Measurements from ENCODE around the gene KBTBD12.
A peak's percentile ranks its signal among the peaks of the same experiment; 100 is the strongest.

KBTBD12 gene

DNA sequence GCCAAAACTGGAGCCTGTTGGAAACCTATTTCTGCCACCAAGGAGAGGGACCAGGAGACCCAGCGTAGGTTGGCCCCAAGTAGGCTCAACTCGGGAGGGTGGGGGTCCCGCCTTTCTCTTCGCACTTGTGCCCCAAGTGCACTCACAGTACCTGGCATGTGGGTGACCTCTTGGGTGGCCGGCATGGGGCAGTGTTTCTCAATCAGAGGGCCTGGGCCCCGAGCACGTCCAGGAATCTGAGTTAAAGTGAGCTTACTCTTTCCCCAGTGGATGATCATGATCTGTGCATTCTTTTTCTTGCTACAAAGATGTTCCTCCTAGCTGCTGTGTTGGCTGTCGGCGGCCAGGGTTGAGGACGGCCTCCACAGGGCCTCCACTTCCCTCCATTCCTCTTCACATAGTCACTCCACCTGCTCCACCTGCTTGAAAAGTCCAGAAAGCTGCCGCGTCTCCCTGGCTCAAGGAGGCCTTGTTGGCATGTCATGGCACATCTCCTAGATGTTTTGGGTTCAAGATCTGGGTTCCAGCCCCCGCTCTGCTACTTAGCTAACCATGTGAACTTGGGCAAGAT lies 70.7 kb downstream of the KBTBD12 start:
- peaks cover 4% of the 10 kb centered on the region for H3K4me1 ChIP-seq (ENCODE audit: insufficient read depth, insufficient read length)
- H3K36me3 ChIP-seq (ENCODE audit: insufficient read depth, insufficient read length, low read length): no peaks in the 10 kb centered on the region
- H3K4me3 ChIP-seq (ENCODE audit: insufficient read length, low read depth): no peak overlapping the region
- TF ChIP-seq YY1 (IDR thresholded peaks at IDR 0.05; ENCODE audit: insufficient read depth, insufficient read length): no peak
- no peak for TF ChIP-seq ZNF274 (IDR thresholded peaks at IDR 0.05; ENCODE audit: low read depth, low read length)
- H3K9ac ChIP-seq (ENCODE audit: insufficient read length, low read depth): no peak overlapping the region
- DNase-seq (ENCODE audit: low read depth, low spot score): no peak
- peaks cover 13% of the 10 kb centered on the region for H3K27me3 ChIP-seq (ENCODE audit: insufficient read depth, insufficient read length)
- peaks cover 4% of the 10 kb centered on the region; the same call in 1 of the 2 replicates for H3K9me3 ChIP-seq (ENCODE audit: insufficient read depth, low read length)

DNA sequence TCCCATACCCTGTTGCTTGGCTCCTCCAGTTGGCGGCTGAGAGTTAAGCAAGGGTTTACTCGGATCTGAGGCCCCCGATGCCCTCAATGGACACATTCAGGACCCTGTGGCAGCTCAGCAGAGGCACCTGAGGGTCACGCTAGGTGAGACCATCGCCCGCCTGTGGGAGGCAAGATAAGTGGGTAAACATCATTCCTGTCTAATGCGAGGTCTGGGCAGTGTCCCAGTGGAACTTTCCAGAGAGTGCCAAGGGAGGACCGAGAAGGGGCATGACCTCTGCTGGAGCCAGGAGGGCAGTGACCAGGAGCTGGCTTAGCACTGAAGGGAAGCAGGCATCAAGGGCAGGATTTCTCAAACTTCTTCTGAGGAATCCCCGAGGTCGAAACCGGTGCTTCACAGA lies 71.8 kb downstream of the KBTBD12 start:
- DNase-seq (ENCODE audit: low read depth, low spot score): no peak
- Histone ChIP-seq H3K4me1 (ENCODE audit: insufficient read depth, insufficient read length) (peaks cover 9% of the 10 kb centered on the region), H3K4me3 (ENCODE audit: insufficient read length, low read depth) (no peak overlapping the region), H3K9me3 (ENCODE audit: insufficient read depth, low read length) (no peaks in the 10 kb centered on the region), H3K9ac (ENCODE audit: insufficient read length, low read depth) (no peak overlapping the region), H3K36me3 (ENCODE audit: insufficient read depth, insufficient read length, low read length) (no peaks in the 10 kb centered on the region), H3K27me3 (ENCODE audit: insufficient read depth, insufficient read length) (peaks cover 19% of the 10 kb centered on the region)
- no peak for TF ChIP-seq YY1 (IDR thresholded peaks at IDR 0.05; ENCODE audit: insufficient read depth, insufficient read length)
- no peak for TF ChIP-seq SUZ12 (IDR thresholded peaks at IDR 0.05; ENCODE audit: extremely low read depth, insufficient read depth, insufficient read length)
- no peak for TF ChIP-seq ZNF274 (IDR thresholded peaks at IDR 0.05; ENCODE audit: low read depth, low read length)

DNA sequence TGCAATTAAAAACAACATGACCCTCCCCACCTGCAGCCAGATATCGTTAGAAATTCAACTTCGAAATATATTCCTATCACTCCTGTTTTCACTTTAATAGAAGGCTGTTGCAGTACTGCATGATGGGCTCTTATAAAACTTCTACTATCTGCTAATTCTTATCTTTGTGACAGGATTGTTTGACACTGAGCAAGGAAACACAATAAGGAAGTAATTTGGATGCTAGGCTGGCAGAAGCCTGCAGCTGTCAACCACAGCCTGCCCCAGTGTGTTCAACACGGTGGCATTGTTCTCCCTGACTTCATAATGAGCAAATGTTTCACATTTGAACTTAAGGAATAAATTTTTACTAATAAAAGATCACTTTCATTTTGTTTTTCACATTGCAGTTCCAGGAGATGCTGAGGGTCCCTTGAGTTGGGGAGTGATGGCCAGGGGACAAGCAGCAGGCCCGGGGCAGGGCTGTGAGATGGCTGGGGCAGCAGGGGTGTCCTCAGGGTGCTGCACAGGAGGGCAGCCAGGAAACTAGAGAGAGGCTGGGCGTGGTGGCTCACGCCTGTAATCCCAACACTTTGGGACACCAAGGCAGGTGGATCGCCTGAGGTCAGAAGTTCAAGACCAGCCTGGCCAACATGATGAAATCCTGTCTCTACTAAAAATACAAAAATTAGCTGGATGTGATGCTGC lies 72.4 kb downstream of the KBTBD12 start:
- no peak for TF ChIP-seq YY1 (IDR thresholded peaks at IDR 0.05; ENCODE audit: insufficient read depth, insufficient read length)
- no peak for TF ChIP-seq SUZ12 (IDR thresholded peaks at IDR 0.05; ENCODE audit: extremely low read depth, insufficient read depth, insufficient read length)
- TF ChIP-seq ZNF274 (IDR thresholded peaks at IDR 0.05; ENCODE audit: low read depth, low read length): no peak
- Histone ChIP-seq H3K4me3 (ENCODE audit: insufficient read length, low read depth) (no peak overlapping the region), H3K27me3 (ENCODE audit: insufficient read depth, insufficient read length) (peaks cover 19% of the 10 kb centered on the region)

DNA sequence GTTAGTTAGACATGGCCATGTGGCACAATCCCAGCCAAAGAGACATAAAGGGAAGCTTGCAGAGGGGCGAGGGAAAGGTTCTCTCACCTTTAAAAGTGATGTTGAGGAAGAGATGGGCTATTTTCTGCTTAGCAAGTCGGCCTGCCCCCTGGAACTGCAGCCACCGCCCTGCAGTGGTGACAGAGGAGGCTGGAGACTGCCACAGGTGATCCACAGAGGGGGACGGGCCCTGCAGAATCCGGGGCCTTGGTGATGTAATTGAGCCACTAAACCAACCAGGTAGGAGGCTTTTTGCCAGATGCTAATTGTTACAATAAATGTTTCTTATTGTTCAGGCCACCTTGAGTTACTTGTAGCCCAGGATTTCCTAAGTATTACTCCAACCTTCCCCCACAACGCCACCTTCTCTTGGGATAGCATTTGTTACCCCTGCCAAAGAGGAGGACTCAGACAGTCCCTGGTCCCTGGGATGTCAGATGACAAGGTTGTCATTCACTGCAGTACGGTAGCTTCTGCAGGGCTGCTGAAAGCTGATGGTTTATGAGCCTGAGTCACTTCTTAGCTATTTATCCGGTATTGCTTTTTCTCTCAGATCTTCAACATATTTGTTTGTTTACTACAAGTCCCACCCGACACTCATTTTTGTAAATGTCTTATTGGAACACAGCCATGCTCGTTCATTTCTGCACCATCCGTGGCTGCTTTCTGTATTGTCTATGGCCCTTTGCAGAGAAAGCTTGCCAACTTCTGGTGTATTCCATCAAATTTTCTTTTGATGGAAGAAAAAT lies 73.9 kb downstream of the KBTBD12 start:
- no peaks in the 10 kb centered on the region for H3K9me3 ChIP-seq (ENCODE audit: insufficient read depth, low read length)
- peaks cover 5% of the 10 kb centered on the region for H3K4me1 ChIP-seq (ENCODE audit: insufficient read depth, insufficient read length)
- no peak for DNase-seq (ENCODE audit: low read depth, low spot score)
- H3K9ac ChIP-seq (ENCODE audit: insufficient read length, low read depth): no peak overlapping the region
- no peaks in the 10 kb centered on the region for H3K36me3 ChIP-seq (ENCODE audit: insufficient read depth, insufficient read length, low read length)
- H3K4me3 ChIP-seq (ENCODE audit: insufficient read length, low read depth): no peak overlapping the region
- no peak for TF ChIP-seq ZNF274 (IDR thresholded peaks at IDR 0.05; ENCODE audit: low read depth, low read length)
- no peak for TF ChIP-seq SUZ12 (IDR thresholded peaks at IDR 0.05; ENCODE audit: extremely low read depth, insufficient read depth, insufficient read length)
- TF ChIP-seq YY1 (IDR thresholded peaks at IDR 0.05; ENCODE audit: insufficient read depth, insufficient read length): no peak
- peaks cover 19% of the 10 kb centered on the region for H3K27me3 ChIP-seq (ENCODE audit: insufficient read depth, insufficient read length)

More for the DNA sequence above, 72.4 kb downstream of the KBTBD12 start:
- no peak for DNase-seq (ENCODE audit: low read depth, low spot score)
- peaks cover 9% of the 10 kb centered on the region for H3K4me1 ChIP-seq (ENCODE audit: insufficient read depth, insufficient read length)
- no peak overlapping the region for H3K9ac ChIP-seq (ENCODE audit: insufficient read length, low read depth)
- H3K9me3 ChIP-seq (ENCODE audit: insufficient read depth, low read length): no peaks in the 10 kb centered on the region
- H3K36me3 ChIP-seq (ENCODE audit: insufficient read depth, insufficient read length, low read length): no peaks in the 10 kb centered on the region

DNA sequence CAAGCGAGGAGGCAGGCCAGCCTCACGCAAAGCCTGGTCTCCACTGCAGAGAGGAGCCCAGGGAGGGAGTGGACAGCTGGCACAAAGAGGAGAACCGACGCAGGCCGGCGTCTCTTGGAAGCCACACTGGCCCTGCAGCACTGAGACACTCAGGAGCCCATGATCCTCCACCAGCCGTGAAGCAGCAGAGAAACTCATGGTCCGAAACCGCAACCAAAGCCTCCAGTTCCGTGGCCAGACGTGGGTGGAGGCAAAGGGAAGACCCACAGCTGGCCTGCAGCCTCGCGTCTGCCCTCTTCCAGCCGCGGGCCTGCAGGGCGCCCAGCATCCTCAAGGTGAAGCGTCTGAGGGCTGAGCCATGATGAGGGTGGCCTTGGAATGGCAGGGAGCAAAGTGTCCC lies 75.0 kb downstream of the KBTBD12 start:
- no peak for DNase-seq (ENCODE audit: low read depth, low spot score)
- Histone ChIP-seq H3K4me1 (ENCODE audit: insufficient read depth, insufficient read length) (peaks cover 5% of the 10 kb centered on the region), H3K27me3 (ENCODE audit: insufficient read depth, insufficient read length) (peaks cover 24% of the 10 kb centered on the region), H3K9me3 (ENCODE audit: insufficient read depth, low read length) (no peaks in the 10 kb centered on the region), H3K36me3 (ENCODE audit: insufficient read depth, insufficient read length, low read length) (no peaks in the 10 kb centered on the region), H3K4me3 (ENCODE audit: insufficient read length, low read depth) (no peak overlapping the region), H3K9ac (ENCODE audit: insufficient read length, low read depth) (no peak overlapping the region)
- TF ChIP-seq YY1 (IDR thresholded peaks at IDR 0.05; ENCODE audit: insufficient read depth, insufficient read length) (no peak), SUZ12 (IDR thresholded peaks at IDR 0.05; ENCODE audit: extremely low read depth, insufficient read depth, insufficient read length) (no peak), ZNF274 (IDR thresholded peaks at IDR 0.05; ENCODE audit: low read depth, low read length) (no peak)

DNA sequence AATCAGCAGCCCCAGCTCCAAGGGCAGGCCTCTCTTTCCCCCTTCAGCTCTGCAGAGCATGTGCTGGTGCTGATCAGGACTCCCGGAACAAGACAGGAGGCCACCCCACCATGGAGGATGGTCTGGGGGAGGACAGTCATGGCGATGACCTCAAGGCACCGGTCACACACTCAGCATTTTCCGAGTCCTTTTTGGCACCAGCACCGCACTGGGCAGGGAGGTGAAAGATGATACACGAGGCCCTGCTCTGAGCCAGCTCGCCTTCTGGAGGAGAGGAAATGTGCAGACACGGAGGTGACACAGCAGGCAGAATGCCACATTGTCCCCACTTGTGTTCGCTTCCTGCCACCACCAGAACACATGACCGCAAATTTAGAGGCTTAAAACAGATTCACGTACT lies 75.4 kb downstream of the KBTBD12 start:
- Histone ChIP-seq H3K4me3 (ENCODE audit: insufficient read length, low read depth) (no peak overlapping the region), H3K9ac (ENCODE audit: insufficient read length, low read depth) (peak overlapping the region; percentile 2), H3K4me1 (ENCODE audit: insufficient read depth, insufficient read length) (peaks cover 5% of the 10 kb centered on the region), H3K9me3 (ENCODE audit: insufficient read depth, low read length) (no peaks in the 10 kb centered on the region), H3K36me3 (ENCODE audit: insufficient read depth, insufficient read length, low read length) (no peaks in the 10 kb centered on the region), H3K27me3 (ENCODE audit: insufficient read depth, insufficient read length) (peaks cover 24% of the 10 kb centered on the region)
- DNase-seq (ENCODE audit: low read depth, low spot score): no peak
- no peak for TF ChIP-seq YY1 (IDR thresholded peaks at IDR 0.05; ENCODE audit: insufficient read depth, insufficient read length)
- TF ChIP-seq SUZ12 (IDR thresholded peaks at IDR 0.05; ENCODE audit: extremely low read depth, insufficient read depth, insufficient read length): no peak
- TF ChIP-seq ZNF274 (IDR thresholded peaks at IDR 0.05; ENCODE audit: low read depth, low read length): no peak

DNA sequence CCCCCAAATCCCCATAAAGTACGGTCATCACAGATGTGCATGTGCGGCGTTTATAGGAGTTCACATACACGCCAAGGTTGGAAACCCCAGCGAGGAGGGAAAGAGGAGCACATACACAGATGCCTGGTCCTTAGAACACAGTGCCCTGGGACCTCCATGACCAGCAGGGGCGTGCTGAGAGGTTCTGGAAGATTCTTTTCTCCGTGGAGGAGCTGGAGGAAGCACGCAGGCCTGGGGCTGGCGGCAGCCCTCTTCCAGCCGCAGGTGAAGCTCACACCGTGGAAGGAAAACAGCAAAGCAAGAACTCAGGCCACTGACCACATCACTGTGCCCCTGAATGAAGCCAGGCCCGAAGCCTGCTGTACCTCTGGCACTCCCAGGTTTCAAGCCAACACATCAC lies 76.2 kb downstream of the KBTBD12 start:
- Histone ChIP-seq H3K36me3 (ENCODE audit: insufficient read depth, insufficient read length, low read length) (no peaks in the 10 kb centered on the region), H3K4me1 (ENCODE audit: insufficient read depth, insufficient read length) (peaks cover 5% of the 10 kb centered on the region), H3K27me3 (ENCODE audit: insufficient read depth, insufficient read length) (peaks cover 24% of the 10 kb centered on the region), H3K9me3 (ENCODE audit: insufficient read depth, low read length) (no peaks in the 10 kb centered on the region), H3K4me3 (ENCODE audit: insufficient read length, low read depth) (no peak overlapping the region), H3K9ac (ENCODE audit: insufficient read length, low read depth) (no peak overlapping the region)
- DNase-seq (ENCODE audit: low read depth, low spot score): no peak
- TF ChIP-seq YY1 (IDR thresholded peaks at IDR 0.05; ENCODE audit: insufficient read depth, insufficient read length) (no peak), SUZ12 (IDR thresholded peaks at IDR 0.05; ENCODE audit: extremely low read depth, insufficient read depth, insufficient read length) (no peak), ZNF274 (IDR thresholded peaks at IDR 0.05; ENCODE audit: low read depth, low read length) (no peak)

All from NT2/D1 (cell line).